ENCODE results near the gene MEF2A.

GRCh38 chr15:99582508-99582960 is 16.8 kb downstream of the MEF2A start:
- no peak for TF ChIP-seq CTCF (conservative IDR thresholded peaks at IDR 0.05 in 1 of 2, IDR thresholded peaks at IDR 0.05 in 1 of 2; ENCODE audit: extremely low read depth in 1 of 2, insufficient read depth in 1 of 2, low read depth in 1 of 2, low read length in 2 of 2)
- no peak for TF ChIP-seq EZH2 (IDR thresholded peaks at IDR 0.05; ENCODE audit: borderline replicate concordance, low read length)

Measured in mammary epithelial cell (primary cell).